Amniotic epithelial cell (primary cell): ENCODE data around the gene IFNL1.
"Not testable (repeated sequence)": the region's sequence is repeated elsewhere in the genome, so short reads cannot be mapped to it uniquely, and the experiment has no call there.

Experiments used
- DNase-seq: peaks from one replicate; pipeline ENCODE4 v3.0.0-alpha.2; 2010; ENCODE audit warnings: low read depth

IFNL1 gene

GRCh38 chr19:39296055-39296645 is at the start of gene IFNL1:
TSS of gene IFNL1 (plus strand) at chr19:39296407. CDS start at chr19:39296422, 15 bp downstream.
- no peak for DNase-seq

- DNase-seq = no peak
These were observed 49.1 kb upstream of the IFNL1 start for GRCh38 chr19:39246951-39247669.

- DNase-seq = no peak
These were observed 48.2 kb upstream of the IFNL1 start for GRCh38 chr19:39247701-39248664.

GRCh38 chr19:39248806-39249205 is 47.4 kb upstream of the IFNL1 start, which contains the start of gene IFNL4:
TSS of gene IFNL4 (minus strand) at chr19:39248856.
- no peak for DNase-seq

GRCh38 chr19:39251081-39251480 is 45.1 kb upstream of the IFNL1 start:
- DNase-seq = no peak

GRCh38 chr19:39251846-39252245 is 44.4 kb upstream of the IFNL1 start:
- no peak for DNase-seq

- no peak for DNase-seq
These were observed 43.7 kb upstream of the IFNL1 start for GRCh38 chr19:39252458-39252857.

GRCh38 chr19:39253374-39254149 is 42.6 kb upstream of the IFNL1 start:
- DNase-seq = no peak

GRCh38 chr19:39254531-39255345 is 41.5 kb upstream of the IFNL1 start:
- no peak for DNase-seq

GRCh38 chr19:39257227-39257626 is 39.0 kb upstream of the IFNL1 start:
- DNase-seq = no peak

GRCh38 chr19:39261704-39262103 is 34.5 kb upstream of the IFNL1 start:
- DNase-seq = no peak

- DNase-seq = no peak
These were observed 33.7 kb upstream of the IFNL1 start for GRCh38 chr19:39262496-39262895.

GRCh38 chr19:39263912-39264305 is 32.3 kb upstream of the IFNL1 start:
- DNase-seq = no peak

- no peak for DNase-seq
These were observed 31.6 kb upstream of the IFNL1 start for GRCh38 chr19:39264306-39265290.

- no peak for DNase-seq
These were observed 30.8 kb upstream of the IFNL1 start for GRCh38 chr19:39265321-39265916.

GRCh38 chr19:39268085-39268484 is 28.1 kb upstream of the IFNL1 start, which contains the start of gene IFNL2:
TSS of gene IFNL2 (plus strand) at chr19:39268396. CDS start at chr19:39268569, 173 bp downstream.
- DNase-seq = not testable (repeated sequence)

GRCh38 chr19:39268531-39269223 is 27.5 kb upstream of the IFNL1 start:
- DNase-seq = not testable (repeated sequence)

- DNase-seq = not testable (repeated sequence)
These were observed 26.8 kb upstream of the IFNL1 start for GRCh38 chr19:39269369-39269768.
